DND-41 (cell line): ENCODE results near the gene DNM3.

Experiments used
- EZH2 ChIP-seq: IDR thresholded peaks from 3 replicates; pipeline ENCODE4 v1.6.1; 2012; ENCODE audit warnings: borderline replicate concordance, low read depth, mild to moderate bottlenecking, moderate library complexity, low read length, inconsistent platforms; ENCODE audit not compliant: severe bottlenecking
- TF ChIP-seq, protein P1 (sequence below): IDR thresholded peaks from 2 replicates; pipeline ENCODE4 v1.5.1; 2012; ENCODE audit warnings: borderline replicate concordance, low read length, moderate library complexity, mild to moderate bottlenecking; ENCODE audit not compliant: poor library complexity, severe bottlenecking; ENCODE audit errors: extremely low read depth

DNA sequence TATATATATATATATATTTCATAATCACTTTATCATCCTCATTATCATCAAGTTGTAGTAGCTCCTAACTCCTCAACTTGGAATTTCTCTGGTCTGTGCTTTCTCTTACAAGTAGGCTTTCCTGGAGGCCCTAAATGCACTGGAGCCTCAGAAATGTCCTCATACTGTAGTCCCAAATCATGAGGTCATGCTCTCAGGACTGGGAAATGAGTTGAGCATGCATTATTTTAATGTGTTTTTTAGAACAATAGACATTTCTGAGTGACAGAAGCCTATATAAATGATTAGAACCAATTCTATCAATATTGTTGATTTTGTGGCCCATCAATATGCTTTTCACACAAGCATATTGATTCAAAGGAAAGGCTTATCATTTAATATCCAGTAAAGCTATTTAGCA lies 536.3 kb downstream of the DNM3 start:
- TF ChIP-seq, protein P1, sequence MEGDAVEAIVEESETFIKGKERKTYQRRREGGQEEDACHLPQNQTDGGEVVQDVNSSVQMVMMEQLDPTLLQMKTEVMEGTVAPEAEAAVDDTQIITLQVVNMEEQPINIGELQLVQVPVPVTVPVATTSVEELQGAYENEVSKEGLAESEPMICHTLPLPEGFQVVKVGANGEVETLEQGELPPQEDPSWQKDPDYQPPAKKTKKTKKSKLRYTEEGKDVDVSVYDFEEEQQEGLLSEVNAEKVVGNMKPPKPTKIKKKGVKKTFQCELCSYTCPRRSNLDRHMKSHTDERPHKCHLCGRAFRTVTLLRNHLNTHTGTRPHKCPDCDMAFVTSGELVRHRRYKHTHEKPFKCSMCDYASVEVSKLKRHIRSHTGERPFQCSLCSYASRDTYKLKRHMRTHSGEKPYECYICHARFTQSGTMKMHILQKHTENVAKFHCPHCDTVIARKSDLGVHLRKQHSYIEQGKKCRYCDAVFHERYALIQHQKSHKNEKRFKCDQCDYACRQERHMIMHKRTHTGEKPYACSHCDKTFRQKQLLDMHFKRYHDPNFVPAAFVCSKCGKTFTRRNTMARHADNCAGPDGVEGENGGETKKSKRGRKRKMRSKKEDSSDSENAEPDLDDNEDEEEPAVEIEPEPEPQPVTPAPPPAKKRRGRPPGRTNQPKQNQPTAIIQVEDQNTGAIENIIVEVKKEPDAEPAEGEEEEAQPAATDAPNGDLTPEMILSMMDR = no peak
- no peak for TF ChIP-seq EZH2
